ENCODE data around the gene INS. TPM values are rescaled to one million over a fixed set of nuclear protein-coding genes. Genes with fewer than 3 reads are reported as not detected.

Gene INS
- total RNA-seq, 2 donors from 2014 or later: not detected

DNA sequence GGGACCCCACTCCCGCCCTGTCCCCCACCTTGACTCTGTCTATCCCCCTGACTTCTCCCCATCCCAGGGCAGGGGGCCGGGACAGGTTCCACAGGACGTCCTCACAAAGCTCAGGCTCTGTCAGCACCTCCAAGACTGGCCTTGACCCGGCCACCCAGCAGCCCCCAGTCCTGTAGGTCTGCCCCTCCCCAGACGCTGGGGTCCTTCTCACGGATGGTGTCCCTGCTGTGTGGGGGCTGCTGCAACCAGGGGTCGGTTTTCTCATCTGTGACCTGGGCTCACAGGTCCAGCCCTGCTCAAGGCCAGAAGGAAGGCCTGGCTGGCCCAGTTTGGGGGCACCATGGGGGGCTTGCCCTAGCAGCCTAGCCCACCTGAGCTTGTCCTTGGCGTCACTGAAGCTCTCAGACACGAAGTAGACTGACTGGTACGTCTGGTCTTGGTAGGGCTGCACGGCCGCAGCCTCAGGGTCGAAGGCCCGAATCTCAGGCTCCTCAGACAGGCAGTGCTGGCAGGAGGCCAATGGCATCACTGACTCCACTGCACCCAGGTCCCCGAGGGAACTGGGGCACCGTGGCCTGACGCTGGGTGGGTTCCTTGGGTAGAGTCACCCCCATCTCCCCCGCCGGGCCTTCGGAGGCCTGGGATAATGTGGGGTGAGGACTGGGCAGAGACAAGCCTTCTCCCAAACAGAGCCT lies 4.0 kb upstream of the INS start:
- TF ChIP-seq, protein P1, sequence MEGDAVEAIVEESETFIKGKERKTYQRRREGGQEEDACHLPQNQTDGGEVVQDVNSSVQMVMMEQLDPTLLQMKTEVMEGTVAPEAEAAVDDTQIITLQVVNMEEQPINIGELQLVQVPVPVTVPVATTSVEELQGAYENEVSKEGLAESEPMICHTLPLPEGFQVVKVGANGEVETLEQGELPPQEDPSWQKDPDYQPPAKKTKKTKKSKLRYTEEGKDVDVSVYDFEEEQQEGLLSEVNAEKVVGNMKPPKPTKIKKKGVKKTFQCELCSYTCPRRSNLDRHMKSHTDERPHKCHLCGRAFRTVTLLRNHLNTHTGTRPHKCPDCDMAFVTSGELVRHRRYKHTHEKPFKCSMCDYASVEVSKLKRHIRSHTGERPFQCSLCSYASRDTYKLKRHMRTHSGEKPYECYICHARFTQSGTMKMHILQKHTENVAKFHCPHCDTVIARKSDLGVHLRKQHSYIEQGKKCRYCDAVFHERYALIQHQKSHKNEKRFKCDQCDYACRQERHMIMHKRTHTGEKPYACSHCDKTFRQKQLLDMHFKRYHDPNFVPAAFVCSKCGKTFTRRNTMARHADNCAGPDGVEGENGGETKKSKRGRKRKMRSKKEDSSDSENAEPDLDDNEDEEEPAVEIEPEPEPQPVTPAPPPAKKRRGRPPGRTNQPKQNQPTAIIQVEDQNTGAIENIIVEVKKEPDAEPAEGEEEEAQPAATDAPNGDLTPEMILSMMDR (IDR thresholded peaks at IDR 0.05): no peak
- DNase-seq (ENCODE audit: low spot score) (no peak), ATAC-seq (ENCODE audit: insufficient number of reproducible peaks, low FRiP score, low read depth) (no peak)
- no peak overlapping the region for H3K27ac ChIP-seq
- H3K36me3 ChIP-seq: no peaks in the 10 kb centered on the region
- H3K4me3 ChIP-seq: no peak overlapping the region
- peaks cover 6% of the 10 kb centered on the region for H3K27me3 ChIP-seq (replicated peaks; ENCODE audit: insufficient read depth)
- H3K9me3 ChIP-seq: no peaks in the 10 kb centered on the region
- peaks cover 0 to 6% of the 10 kb centered on the region in 2 donors for H3K4me1 ChIP-seq (ENCODE audit: control insufficient read depth in 1 of 2, low read depth in 2 of 2)

DNA sequence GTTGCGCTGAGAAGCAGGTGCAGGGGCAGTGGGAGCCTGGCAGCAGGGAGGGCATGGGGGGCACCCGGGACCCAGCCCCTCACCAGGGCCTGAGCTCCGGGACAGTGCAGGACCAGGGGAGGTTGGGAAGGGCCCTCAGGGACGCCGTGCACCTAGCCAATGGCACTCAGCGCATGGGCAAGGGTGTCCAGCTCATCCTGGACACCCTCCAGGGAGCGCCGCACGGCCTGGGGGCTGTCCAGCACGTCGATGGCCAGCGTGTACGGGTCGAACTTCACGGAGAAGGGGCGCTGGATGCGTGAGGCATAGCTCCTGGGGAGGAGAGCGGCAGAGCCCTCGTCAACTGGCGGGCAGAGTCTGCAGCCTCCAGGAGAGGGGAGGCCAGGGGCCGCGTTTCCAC lies 3.1 kb upstream of the INS start:
- no peak for ATAC-seq (ENCODE audit: insufficient number of reproducible peaks, low FRiP score, low read depth)
- DNase-seq (ENCODE audit: low spot score): no peak
- H3K4me3 ChIP-seq: no peak overlapping the region
- H3K4me1 ChIP-seq (ENCODE audit: control insufficient read depth in 1 of 2, low read depth in 2 of 2): peaks cover 0 to 6% of the 10 kb centered on the region in 2 donors
- TF ChIP-seq, protein P1 (IDR thresholded peaks at IDR 0.05): no peak
- H3K27me3 ChIP-seq (replicated peaks; ENCODE audit: insufficient read depth): peaks cover 6% of the 10 kb centered on the region
- H3K27ac ChIP-seq: no peak overlapping the region
- no peaks in the 10 kb centered on the region for H3K36me3 ChIP-seq
- H3K9me3 ChIP-seq: no peaks in the 10 kb centered on the region

DNA sequence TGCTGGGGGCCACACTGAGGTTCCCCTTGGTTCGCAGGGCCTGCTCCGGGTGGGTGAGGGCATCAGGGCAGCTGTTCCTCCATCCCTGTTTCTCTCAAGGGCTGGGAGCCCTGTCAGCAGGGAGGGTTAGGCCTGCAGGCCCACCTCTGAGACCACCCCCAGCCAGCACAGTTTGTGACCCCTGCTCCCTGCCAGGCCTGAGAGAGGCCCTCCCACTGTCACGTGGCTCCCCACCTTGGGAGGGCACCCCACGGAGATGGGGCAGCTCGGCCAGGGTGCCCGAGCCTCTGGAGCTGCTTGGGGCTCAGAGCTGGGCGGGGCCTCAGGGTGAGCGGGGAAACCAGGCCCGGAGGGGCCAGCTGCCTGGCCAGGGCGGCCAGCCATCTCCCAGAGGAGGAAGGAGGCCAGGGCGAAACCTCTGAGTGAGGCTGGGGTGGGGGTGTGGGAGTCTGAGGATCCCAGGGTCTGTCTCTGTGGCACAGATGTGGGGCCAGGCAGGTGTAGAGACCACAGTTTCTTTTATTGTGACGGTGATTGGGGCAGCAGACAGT lies 2.5 kb upstream of the INS start:
- peaks cover 6% of the 10 kb centered on the region for H3K27me3 ChIP-seq (replicated peaks; ENCODE audit: insufficient read depth)
- ATAC-seq (ENCODE audit: insufficient number of reproducible peaks, low FRiP score, low read depth): no peak

DNA sequence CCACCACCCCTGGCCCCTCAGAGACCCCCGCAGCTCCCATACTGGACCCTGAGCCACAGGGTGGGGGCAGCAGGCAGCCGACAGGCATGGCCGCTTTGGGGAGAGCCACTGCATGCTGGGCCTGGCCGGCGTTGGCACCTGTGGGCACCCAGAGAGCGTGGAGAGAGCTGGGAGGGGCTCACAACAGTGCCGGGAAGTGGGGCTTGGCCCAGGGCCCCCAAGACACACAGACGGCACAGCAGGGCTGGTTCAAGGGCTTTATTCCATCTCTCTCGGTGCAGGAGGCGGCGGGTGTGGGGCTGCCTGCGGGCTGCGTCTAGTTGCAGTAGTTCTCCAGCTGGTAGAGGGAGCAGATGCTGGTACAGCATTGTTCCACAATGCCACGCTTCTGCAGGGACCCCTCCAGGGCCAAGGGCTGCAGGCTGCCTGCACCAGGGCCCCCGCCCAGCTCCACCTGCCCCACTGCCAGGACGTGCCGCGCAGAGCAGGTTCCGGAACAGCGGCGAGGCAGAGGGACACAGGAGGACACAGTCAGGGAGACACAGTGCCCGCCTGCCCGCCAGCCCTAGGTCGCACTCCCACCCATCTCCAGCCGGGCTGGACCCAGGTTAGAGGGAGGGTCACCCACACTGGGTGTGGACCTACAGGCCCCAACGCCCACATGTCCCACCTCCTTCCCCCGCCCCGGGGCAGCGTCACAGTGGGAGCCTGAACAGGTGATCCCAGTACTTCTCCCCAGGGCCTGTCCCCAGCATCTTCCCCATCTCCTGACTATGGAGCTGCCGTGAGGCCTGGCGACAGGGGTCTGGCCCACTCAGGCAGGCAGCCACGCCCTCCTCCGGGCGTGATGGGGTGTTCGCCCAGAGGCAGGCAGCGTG lies 1.2 kb downstream of the INS start:
- Histone ChIP-seq H3K9me3 (no peaks in the 10 kb centered on the region), H3K4me1 (ENCODE audit: control insufficient read depth in 1 of 2, low read depth in 2 of 2) (no peaks in the 10 kb centered on the region), H3K4me3 (no peak overlapping the region), H3K36me3 (no peaks in the 10 kb centered on the region), H3K27me3 (replicated peaks; ENCODE audit: insufficient read depth) (no peaks in the 10 kb centered on the region), H3K27ac (no peak overlapping the region)
- DNase-seq (ENCODE audit: low spot score) (no peak), ATAC-seq (ENCODE audit: insufficient number of reproducible peaks, low FRiP score, low read depth) (no peak)
- TF ChIP-seq, protein P1 (IDR thresholded peaks at IDR 0.05): no peak

More for the DNA sequence above, 2.5 kb upstream of the INS start:
- no peaks in the 10 kb centered on the region for H3K9me3 ChIP-seq
- no peak overlapping the region for H3K4me3 ChIP-seq
- H3K27ac ChIP-seq: no peak overlapping the region
- TF ChIP-seq, protein P1 (IDR thresholded peaks at IDR 0.05): no peak
- H3K36me3 ChIP-seq: no peaks in the 10 kb centered on the region
- peaks cover 0 to 6% of the 10 kb centered on the region in 2 donors for H3K4me1 ChIP-seq (ENCODE audit: control insufficient read depth in 1 of 2, low read depth in 2 of 2)
- no peak for DNase-seq (ENCODE audit: low spot score)

DNA sequence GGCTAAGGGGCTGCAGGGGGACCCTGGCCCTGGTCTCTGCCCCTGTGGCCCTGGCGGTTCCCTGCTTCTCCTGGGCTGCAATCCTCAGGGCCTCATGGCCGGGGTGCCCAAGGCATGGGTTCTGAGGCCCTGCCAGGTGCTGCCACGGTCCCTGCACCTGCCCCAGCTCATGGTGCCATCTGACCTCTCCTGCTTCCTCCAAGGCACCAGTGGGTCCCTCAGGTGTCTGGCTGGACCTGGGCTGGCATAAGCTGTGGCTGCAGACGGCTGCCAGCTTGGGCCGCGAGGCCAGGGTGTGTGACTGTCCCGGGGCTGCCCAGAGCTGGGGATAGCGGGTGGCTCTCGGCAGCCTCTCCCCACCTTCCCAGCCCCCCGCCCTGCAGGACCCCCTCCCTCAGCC lies 2.0 kb downstream of the INS start:
- Histone ChIP-seq H3K27me3 (replicated peaks; ENCODE audit: insufficient read depth) (no peaks in the 10 kb centered on the region), H3K4me3 (no peak overlapping the region), H3K4me1 (ENCODE audit: control insufficient read depth in 1 of 2, low read depth in 2 of 2) (no peaks in the 10 kb centered on the region), H3K9me3 (no peaks in the 10 kb centered on the region), H3K36me3 (no peaks in the 10 kb centered on the region), H3K27ac (no peak overlapping the region)
- no peak for DNase-seq (ENCODE audit: low spot score)
- TF ChIP-seq, protein P1 (IDR thresholded peaks at IDR 0.05): no peak
- no peak for ATAC-seq (ENCODE audit: insufficient number of reproducible peaks, low FRiP score, low read depth)
